Medulla oblongata (tissue), 1 donor: ENCODE data around the gene MTA2.

ENCODE experiments used
- DNase-seq: peaks from one replicate; pipeline ENCODE4 v3.0.0-alpha.2; 2015; ENCODE audit errors: extremely low spot score

MTA2 gene

GRCh38 chr11:62612366-62613290, 11.0 kb upstream of the MTA2 start, which contains the start of the genes EML3 and ROM1:
EML3 (minus strand) TSS chr11:62612775; CDS start chr11:62612457, 318 bp downstream.
ROM1 (plus strand) TSS chr11:62613257; CDS start chr11:62613282, 25 bp downstream.
- peak; percentile 89 for DNase-seq

GRCh38 chr11:62611705-62612365, 10.2 kb upstream of the MTA2 start:
- no peak for DNase-seq

- no peak for DNase-seq
These were observed 9.4 kb upstream of the MTA2 start for GRCh38 chr11:62610814-62611704.

- no peak for DNase-seq
These were observed 8.7 kb upstream of the MTA2 start for GRCh38 chr11:62610403-62610802.

GRCh38 chr11:62608776-62609175, 7.1 kb upstream of the MTA2 start:
- no peak for DNase-seq

GRCh38 chr11:62607714-62608113, 6.0 kb upstream of the MTA2 start:
- no peak for DNase-seq

- DNase-seq, result no peak
These were observed 4.2 kb upstream of the MTA2 start for GRCh38 chr11:62605902-62606301.

- DNase-seq, result no peak
These were observed 3.8 kb upstream of the MTA2 start for GRCh38 chr11:62605467-62605866.

GRCh38 chr11:62604460-62605120, 2.9 kb upstream of the MTA2 start:
- no peak for DNase-seq

- no peak for DNase-seq
These were observed 2.2 kb upstream of the MTA2 start for GRCh38 chr11:62603776-62604299.

GRCh38 chr11:62603072-62603408, 1.4 kb upstream of the MTA2 start:
- DNase-seq, result no peak

- peak; percentile 85 for DNase-seq
These were observed 741 bp upstream of the MTA2 start for GRCh38 chr11:62602141-62603071.

- DNase-seq, result no peak
These were observed 618 bp downstream of the MTA2 start for GRCh38 chr11:62601122-62601371.

- DNase-seq, result no peak
These were observed 1.1 kb downstream of the MTA2 start for GRCh38 chr11:62600367-62601121.

- DNase-seq, result no peak
These were observed 1.8 kb downstream of the MTA2 start for GRCh38 chr11:62599901-62600300.

- DNase-seq, result peak; percentile 96
These were observed 2.5 kb downstream of the MTA2 start for GRCh38 chr11:62599069-62599696.

GRCh38 chr11:62595124-62595523, 6.5 kb downstream of the MTA2 start:
- no peak for DNase-seq

- DNase-seq, result peak; percentile 81
These were observed 8.1 kb downstream of the MTA2 start for GRCh38 chr11:62593434-62594044.

GRCh38 chr11:62592989-62593421, 8.7 kb downstream of the MTA2 start:
- peak; percentile 76 for DNase-seq
